A549 (cell line): Measurements from ENCODE around the gene KIF1A.

ENCODE experiments used
- BHLHE40 ChIP-seq: IDR thresholded peaks from 2 replicates; pipeline ENCODE4 v1.6.1; 2012; ENCODE audit warnings: low read depth, low read length, inconsistent platforms
- CHD2 ChIP-seq: fragments of 150-350 bp; IDR thresholded peaks from 2 replicates; pipeline ENCODE4 v1.6.1; 2014; ENCODE audit warnings: low read length; ENCODE audit not compliant: partially characterized antibody
- EHMT2 ChIP-seq: fragments of 200-600 bp; sonication (generic); IDR thresholded peaks from 2 replicates; pipeline ENCODE4 v1.6.1; 2016; ENCODE audit warnings: antibody characterized with exemption, low read depth, mild to moderate bottlenecking, moderate library complexity
- EP300 ChIP-seq, 2 experiments: fragments of >200 bp; sonication (Bioruptor Twin); formaldehyde crosslinking; IDR thresholded peaks; 2 replicates in 1 of 2; 3 replicates in 1 of 2; pipeline ENCODE4 v1.6.1; 2016 to 2017
- JUN ChIP-seq, 2 experiments: fragments of >200 bp; sonication (Bioruptor Twin); formaldehyde crosslinking; IDR thresholded peaks; 2 replicates in 1 of 2; 3 replicates in 1 of 2; pipeline ENCODE4 v1.6.1; 2016 to 2017
- KDM5A ChIP-seq: fragments of 200-600 bp; sonication (generic); IDR thresholded peaks from 2 replicates; pipeline ENCODE4 v1.6.1; 2016; ENCODE audit warnings: antibody characterized with exemption, mild to moderate bottlenecking
- MYC ChIP-seq: IDR thresholded peaks from 2 replicates; pipeline ENCODE4 v1.6.1; 2012; ENCODE audit warnings: mild to moderate bottlenecking, inconsistent platforms, low read length, improper control_type of control experiment, borderline replicate concordance
- POLR2A ChIP-seq: IDR thresholded peaks from 2 replicates; pipeline ENCODE4 v1.6.1; 2012; ENCODE audit warnings: mild to moderate bottlenecking, low read length
- POLR2AphosphoS2 ChIP-seq: conservative IDR thresholded peaks from 2 replicates; pipeline ENCODE4 v1.6.1; 2012; ENCODE audit warnings: low read length, improper control_type of control experiment, inconsistent platforms
- RAD21 ChIP-seq, 2 experiments: fragments of >200 bp in 1 of 2; sonication (Bioruptor Twin) in 1 of 2; formaldehyde crosslinking in 1 of 2; IDR thresholded peaks in 1 of 2; conservative IDR thresholded peaks in 1 of 2; 2 replicates in 1 of 2; 3 replicates in 1 of 2; pipeline ENCODE4 v1.6.1; 2012 to 2018; ENCODE audit warnings: inconsistent platforms in 1 of 2
- TF ChIP-seq, protein P1 (sequence below): fragments of >200 bp; sonication (Bioruptor Twin); formaldehyde crosslinking; IDR thresholded peaks from 3 replicates; pipeline ENCODE4 v1.5.1; 2016
- TF ChIP-seq, protein P2 (sequence below): IDR thresholded peaks from 2 replicates; pipeline ENCODE4 v1.6.1; 2012

GRCh38 chr2:240664622-240665021 lies 155.4 kb downstream of the KIF1A start:
- TF ChIP-seq, protein P1, sequence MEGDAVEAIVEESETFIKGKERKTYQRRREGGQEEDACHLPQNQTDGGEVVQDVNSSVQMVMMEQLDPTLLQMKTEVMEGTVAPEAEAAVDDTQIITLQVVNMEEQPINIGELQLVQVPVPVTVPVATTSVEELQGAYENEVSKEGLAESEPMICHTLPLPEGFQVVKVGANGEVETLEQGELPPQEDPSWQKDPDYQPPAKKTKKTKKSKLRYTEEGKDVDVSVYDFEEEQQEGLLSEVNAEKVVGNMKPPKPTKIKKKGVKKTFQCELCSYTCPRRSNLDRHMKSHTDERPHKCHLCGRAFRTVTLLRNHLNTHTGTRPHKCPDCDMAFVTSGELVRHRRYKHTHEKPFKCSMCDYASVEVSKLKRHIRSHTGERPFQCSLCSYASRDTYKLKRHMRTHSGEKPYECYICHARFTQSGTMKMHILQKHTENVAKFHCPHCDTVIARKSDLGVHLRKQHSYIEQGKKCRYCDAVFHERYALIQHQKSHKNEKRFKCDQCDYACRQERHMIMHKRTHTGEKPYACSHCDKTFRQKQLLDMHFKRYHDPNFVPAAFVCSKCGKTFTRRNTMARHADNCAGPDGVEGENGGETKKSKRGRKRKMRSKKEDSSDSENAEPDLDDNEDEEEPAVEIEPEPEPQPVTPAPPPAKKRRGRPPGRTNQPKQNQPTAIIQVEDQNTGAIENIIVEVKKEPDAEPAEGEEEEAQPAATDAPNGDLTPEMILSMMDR, result no peak
- TF ChIP-seq POLR2A, result no peak
- no peak for TF ChIP-seq RAD21 (conservative IDR thresholded peaks at IDR 0.05 in 1 of 2, IDR thresholded peaks at IDR 0.05 in 1 of 2)
- TF ChIP-seq POLR2AphosphoS2, result no peak
- TF ChIP-seq, protein P2, sequence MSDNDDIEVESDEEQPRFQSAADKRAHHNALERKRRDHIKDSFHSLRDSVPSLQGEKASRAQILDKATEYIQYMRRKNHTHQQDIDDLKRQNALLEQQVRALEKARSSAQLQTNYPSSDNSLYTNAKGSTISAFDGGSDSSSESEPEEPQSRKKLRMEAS, result no peak
- TF ChIP-seq EP300 (IDR thresholded peaks at IDR 0.05), result no peak
- TF ChIP-seq EHMT2, result no peak
- TF ChIP-seq BHLHE40, result no peak
- TF ChIP-seq KDM5A, result no peak
- no peak for TF ChIP-seq MYC
- TF ChIP-seq CHD2, result no peak
- no peak for TF ChIP-seq JUN (IDR thresholded peaks at IDR 0.05)
